Stimulated activated CD8-positive, alpha-beta memory T cell treated with anti-CD3 and anti-CD28 coated beads, Interleukin-7, amount 100 ng/mL, for 1 hour (primary cell): ENCODE data around the gene EIF3A.
"Not testable (repeated sequence)": the region's sequence is repeated elsewhere in the genome, so short reads cannot be mapped to it uniquely, and the experiment has no call there.

ENCODE experiments used
- DNase-seq, 2 donors: peaks; one replicate each; pipeline ENCODE4 v3.0.0-alpha.2; 2020; ENCODE audit warnings: low read depth in 2 of 2

EIF3A gene

DNA sequence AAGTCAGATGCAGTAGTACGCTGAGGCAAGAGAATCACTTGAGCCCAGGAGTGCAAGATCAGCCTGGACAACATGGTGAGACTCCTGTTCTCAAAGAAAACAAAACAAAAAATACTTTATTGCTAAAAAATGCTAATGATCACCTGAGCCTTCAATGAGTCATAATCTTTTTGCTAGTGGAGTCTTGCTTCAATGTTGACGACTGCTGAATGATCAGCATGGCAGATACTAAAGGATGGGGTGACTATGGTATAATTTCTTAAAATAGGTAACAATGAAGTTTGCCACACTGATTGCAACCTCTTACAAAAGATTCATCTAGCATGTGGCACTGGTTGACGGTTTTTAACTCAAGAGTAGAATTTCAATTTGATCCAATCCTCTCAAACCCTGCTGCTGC is 28.8 kb downstream of the EIF3A start:
- no peak for DNase-seq

DNA sequence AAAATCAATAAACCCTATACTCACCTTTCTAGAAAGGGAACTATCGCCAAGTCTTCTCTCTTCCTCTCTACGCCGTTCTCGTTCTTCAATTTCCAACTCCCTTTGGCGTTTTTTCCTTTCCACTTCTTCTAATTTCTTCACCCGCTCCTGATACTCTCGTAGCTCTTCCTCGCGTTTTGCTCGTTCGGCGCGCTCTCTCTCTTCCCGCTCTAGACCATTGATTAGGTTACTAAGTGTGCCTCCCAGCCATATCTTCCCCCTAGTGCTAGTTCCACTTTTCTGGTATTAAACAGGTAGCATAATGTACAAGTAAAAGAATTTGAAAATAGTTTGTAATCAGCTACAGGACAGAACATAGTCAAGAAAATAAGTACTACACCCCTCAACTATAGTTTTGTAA is 30.8 kb downstream of the EIF3A start:
- no peak for DNase-seq

- DNase-seq, result no peak
Measured at GRCh38 chr10:119049361-119049760, 31.3 kb downstream of the EIF3A start.

DNA sequence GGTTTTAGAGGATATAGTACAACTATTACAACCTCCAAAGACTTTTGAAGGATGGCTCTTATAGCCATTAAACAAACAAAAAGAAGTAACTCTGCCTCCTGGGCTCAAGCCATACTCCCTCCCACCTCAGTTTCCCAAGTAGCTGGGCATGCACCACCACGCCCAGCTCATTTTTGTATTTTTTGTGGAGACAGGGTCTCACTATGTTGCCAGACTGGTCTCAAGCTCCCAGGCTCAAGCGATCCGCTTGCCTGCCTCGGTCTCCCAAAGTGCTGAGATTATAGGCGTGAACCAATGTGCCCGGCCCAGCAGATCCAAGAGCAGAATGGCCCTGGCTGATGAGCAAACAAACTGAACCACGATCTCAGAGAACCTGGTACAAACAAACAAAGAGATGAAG is 35.1 kb downstream of the EIF3A start:
- no peak for DNase-seq

DNA sequence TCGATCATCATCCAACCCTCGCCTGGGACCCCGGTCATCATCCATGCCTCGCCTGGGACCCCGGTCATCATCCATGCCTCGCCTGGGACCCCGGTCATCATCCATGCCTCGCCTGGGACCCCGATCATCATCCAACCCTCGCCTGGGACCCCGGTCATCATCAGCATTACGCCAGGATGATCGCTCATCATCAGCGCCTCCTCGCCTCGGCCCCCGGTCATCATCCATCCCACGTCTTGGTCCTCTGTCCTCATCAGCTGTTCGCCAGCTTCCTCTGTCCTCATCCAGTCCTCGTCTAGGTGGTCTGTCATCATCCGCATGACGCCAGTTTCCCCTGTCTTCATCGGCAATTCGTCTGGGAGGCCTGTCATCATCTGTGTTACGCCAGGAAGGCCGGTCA is 38.4 kb downstream of the EIF3A start:
- DNase-seq, result no peak

DNA sequence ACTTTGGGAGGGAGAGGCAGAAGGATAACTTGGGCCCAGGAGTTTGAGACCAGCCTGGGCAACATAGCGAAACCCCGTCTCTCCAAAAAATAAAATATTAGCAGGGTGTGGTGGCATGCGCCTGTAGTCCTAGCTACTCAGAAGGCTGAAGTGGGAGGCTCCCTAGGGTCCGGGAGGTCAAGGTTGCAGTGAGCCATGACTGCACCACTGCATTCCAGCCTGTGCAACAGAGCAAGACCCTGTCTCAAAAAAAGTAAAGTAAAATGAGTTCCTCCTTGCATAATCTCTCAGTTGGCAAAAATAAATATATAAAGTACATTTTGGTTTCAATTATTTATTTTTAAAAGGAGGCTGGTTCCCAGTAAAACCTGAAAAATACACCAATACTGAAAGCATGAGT is 39.3 kb downstream of the EIF3A start:
- no peak for DNase-seq

GRCh38 chr10:119039161-119039560 is 41.5 kb downstream of the EIF3A start:
- no peak for DNase-seq

GRCh38 chr10:119031496-119032059 is 49.0 kb downstream of the EIF3A start:
- DNase-seq, result no peak

GRCh38 chr10:119030421-119031250 is 50.0 kb downstream of the EIF3A start:
- no peak for DNase-seq

DNA sequence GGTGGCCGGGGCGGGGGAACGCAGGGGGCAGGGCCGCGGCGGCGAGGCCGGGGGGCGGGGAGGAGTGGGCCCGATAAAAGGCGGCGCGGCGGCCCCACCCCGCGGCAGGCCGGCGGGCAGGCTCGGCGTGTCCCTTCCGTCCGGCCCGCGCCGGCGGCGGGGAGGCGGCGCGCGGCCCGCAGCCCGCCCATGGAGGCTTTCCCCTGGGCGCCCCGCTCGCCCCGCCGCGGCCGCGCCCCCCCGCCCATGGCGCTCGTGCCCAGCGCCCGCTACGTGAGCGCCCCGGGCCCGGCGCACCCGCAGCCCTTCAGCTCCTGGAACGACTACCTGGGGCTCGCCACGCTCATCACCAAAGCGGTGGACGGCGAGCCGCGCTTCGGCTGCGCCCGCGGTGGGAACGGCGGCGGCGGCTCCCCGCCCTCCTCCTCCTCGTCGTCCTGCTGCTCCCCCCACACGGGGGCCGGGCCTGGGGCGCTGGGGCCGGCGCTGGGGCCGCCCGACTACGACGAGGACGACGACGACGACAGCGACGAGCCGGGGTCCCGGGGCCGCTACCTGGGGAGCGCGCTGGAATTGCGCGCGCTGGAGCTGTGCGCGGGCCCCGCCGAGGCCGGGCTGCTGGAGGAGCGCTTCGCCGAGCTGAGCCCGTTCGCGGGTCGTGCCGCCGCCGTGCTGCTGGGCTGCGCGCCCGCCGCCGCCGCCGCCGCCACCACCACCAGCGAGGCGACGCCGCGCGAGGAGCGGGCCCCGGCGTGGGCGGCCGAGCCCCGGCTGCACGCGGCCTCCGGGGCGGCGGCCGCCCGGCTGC is 50.8 kb downstream of the EIF3A start, which contains the start of gene NANOS1:
Gene NANOS1 (plus strand): TSS at position 102 of the 808 bp plus-strand sequence. CDS start 88 bp downstream, at position 190.
- DNase-seq, result no peak

GRCh38 chr10:119028900-119029612 is 51.6 kb downstream of the EIF3A start:
- DNase-seq, result peak; percentile 57 to 58

- not testable (repeated sequence) for DNase-seq
Measured at GRCh38 chr10:119028445-119028899, 52.1 kb downstream of the EIF3A start.

DNA sequence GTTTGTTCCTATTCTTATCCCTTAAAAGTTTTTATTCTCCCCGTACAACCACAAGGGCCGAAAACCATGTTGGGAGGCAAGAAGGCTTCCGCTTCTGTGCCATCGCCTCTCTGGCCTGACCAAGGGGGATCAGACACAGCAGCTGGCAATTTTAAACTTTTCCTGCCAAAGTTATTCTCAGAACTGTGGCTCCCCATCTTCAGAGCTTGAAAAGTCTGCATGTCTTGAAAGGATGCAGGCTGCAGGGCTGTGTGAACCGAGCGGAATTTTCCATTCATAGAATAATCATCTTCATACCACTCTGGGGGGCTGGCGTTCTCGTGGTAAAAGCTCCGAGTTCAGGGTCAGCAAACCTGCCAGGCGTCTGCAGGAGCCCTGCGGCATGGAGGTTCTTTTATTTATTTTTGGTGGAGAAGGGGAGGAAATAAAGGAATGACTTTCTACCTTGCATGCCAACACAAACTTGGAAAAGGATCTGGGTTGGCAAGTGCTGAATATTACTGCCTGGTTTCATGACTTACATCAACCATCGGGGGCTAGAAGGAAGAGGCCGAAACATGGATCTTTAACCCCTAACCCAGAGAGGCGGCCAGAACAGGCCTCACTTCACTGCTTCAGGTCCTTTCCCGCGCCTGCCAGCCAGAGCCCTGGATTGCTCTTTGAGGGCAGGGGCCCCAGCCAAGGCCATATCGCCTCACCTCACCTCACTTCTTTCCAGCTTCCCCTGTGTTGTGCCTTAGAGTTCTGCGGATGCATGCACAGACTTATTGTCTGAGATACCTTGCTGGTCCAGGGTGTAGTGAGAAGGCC is 54.1 kb downstream of the EIF3A start:
- DNase-seq, result no peak

DNA sequence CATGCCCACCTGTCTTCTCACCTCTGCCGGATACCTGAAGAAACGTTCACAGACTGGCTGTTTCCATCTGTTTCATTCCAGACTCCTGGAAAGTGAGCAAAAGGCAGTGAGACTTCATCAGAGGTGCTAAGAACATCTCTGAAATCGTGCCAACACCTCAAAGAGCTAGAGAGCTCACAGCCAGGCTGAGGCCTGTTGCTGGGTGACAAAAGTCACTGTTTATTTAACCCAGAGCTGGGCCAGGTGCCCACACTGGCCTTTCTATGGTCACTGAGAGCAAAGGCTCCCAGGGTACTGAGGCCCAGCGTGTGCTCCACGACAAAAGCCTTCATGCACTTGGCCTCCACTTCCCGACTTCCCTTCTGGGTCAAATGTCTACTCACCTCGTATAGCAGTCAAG is 54.8 kb downstream of the EIF3A start:
- no peak for DNase-seq

- DNase-seq, result no peak
Measured at GRCh38 chr10:119025336-119025735, 55.3 kb downstream of the EIF3A start.

- DNase-seq, result no peak
Measured at GRCh38 chr10:119024882-119025281, 55.7 kb downstream of the EIF3A start.

GRCh38 chr10:119023553-119023868 is 57.1 kb downstream of the EIF3A start:
- DNase-seq, result no peak

- no peak for DNase-seq
Measured at GRCh38 chr10:119022846-119023552, 57.6 kb downstream of the EIF3A start.

DNA sequence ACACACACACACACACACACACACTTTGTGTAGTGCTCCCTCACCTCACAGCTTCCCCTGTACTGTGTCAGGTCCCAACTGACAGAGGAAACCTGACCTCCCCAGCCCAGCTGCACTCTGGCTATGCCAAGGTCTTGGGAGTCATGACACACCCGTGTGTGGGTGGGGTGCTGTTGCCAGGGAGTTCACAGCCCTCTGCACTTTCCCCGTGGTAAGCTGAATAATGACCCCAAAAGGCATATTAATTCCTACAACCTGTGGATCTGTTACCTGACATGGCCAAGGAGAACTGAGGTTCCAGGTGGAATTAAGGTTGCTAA is 60.0 kb downstream of the EIF3A start:
- no peak for DNase-seq

DNA sequence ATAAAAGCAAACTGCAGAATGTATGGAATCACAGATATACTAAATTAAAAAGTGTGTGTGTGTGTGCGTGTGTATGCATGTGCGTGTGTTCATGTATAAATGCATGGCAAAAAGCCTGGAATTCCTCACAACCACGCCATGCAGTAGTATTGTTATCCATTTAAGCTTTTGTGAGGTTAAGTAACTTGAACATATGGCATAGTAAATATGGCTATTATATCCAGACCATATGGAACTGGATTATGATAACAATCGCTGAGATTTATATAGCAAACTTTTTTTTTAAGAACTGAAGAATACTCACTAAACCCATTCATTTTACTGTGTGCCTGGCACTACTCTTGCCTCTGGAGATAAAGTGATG is 73.4 kb downstream of the EIF3A start:
- DNase-seq, result no peak
